PFSK-1 (cell line): ENCODE measurements around the gene KPTN.

Experiments
- FOXP2 ChIP-seq: optimal IDR thresholded peaks from 2 replicates; pipeline ENCODE3; 2011; ENCODE audit warnings: borderline replicate concordance, control low read depth, inconsistent platforms; ENCODE audit not compliant: insufficient read depth; ENCODE audit errors: extremely low read length, extremely low read depth
- POLR2AphosphoS5 ChIP-seq: IDR thresholded peaks from 2 replicates; pipeline ENCODE4 v1.6.1; 2012; ENCODE audit warnings: low read depth, mild to moderate bottlenecking, control low read depth, low read length, moderate library complexity
- SIN3A ChIP-seq: IDR thresholded peaks from 2 replicates; pipeline ENCODE4 v1.6.1; 2012; ENCODE audit warnings: mild to moderate bottlenecking, low read length, moderate library complexity, borderline replicate concordance; ENCODE audit not compliant: insufficient read depth
- TAF1 ChIP-seq: IDR thresholded peaks from 2 replicates; pipeline ENCODE4 v1.6.1; 2012; ENCODE audit warnings: low read length, control low read depth, borderline replicate concordance; ENCODE audit not compliant: insufficient read depth
- TF ChIP-seq, protein P1 (sequence below), 2 experiments: IDR thresholded peaks; 2 replicates each; pipeline versions ENCODE4 v1.6.1 to v1.8.0; 2011 to 2012; ENCODE audit warnings: low read depth in 2 of 2, low read length in 2 of 2, control low read depth in 1 of 2, inconsistent platforms in 1 of 2, mild to moderate bottlenecking in 1 of 2, moderate library complexity in 1 of 2; ENCODE audit not compliant: insufficient read depth in 1 of 2

KPTN gene

DNA sequence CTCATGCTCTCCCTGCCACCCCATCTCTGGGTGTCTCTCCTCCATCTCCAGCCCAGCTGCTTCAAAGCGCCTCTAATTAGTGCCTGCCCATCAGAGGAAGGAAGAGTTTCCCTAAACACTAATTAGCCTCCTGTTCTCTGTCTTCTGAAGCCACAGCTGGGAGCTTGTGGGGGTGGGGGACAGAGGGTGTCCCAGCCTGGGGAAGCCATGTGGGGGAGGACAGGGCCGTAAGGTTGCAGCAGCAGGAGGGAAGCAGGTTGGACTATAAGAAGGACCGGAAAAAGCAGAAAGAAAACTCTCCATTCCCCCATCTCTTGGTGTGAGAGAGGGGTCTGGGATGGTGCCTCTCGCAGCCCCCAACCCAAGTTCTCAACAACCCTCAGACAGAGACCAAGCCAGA lies 38.5 kb downstream of the KPTN start:
- no peak for TF ChIP-seq POLR2AphosphoS5

GRCh38 chr19:47444388-47444821 lies 39.6 kb downstream of the KPTN start:
- TF ChIP-seq POLR2AphosphoS5 (no peak), SIN3A (peak; percentile 80; the same call in 1 of the 2 replicates)
- TF ChIP-seq, protein P1, sequence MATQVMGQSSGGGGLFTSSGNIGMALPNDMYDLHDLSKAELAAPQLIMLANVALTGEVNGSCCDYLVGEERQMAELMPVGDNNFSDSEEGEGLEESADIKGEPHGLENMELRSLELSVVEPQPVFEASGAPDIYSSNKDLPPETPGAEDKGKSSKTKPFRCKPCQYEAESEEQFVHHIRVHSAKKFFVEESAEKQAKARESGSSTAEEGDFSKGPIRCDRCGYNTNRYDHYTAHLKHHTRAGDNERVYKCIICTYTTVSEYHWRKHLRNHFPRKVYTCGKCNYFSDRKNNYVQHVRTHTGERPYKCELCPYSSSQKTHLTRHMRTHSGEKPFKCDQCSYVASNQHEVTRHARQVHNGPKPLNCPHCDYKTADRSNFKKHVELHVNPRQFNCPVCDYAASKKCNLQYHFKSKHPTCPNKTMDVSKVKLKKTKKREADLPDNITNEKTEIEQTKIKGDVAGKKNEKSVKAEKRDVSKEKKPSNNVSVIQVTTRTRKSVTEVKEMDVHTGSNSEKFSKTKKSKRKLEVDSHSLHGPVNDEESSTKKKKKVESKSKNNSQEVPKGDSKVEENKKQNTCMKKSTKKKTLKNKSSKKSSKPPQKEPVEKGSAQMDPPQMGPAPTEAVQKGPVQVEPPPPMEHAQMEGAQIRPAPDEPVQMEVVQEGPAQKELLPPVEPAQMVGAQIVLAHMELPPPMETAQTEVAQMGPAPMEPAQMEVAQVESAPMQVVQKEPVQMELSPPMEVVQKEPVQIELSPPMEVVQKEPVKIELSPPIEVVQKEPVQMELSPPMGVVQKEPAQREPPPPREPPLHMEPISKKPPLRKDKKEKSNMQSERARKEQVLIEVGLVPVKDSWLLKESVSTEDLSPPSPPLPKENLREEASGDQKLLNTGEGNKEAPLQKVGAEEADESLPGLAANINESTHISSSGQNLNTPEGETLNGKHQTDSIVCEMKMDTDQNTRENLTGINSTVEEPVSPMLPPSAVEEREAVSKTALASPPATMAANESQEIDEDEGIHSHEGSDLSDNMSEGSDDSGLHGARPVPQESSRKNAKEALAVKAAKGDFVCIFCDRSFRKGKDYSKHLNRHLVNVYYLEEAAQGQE (IDR thresholded peaks at IDR 0.05; ENCODE audit: insufficient read depth in 1 of 2, low read depth in 2 of 2, low read length in 2 of 2) = peak; percentile 98

GRCh38 chr19:47443331-47443730 lies 40.7 kb downstream of the KPTN start:
- TF ChIP-seq, protein P1 (IDR thresholded peaks at IDR 0.05; ENCODE audit: insufficient read depth in 1 of 2, low read depth in 2 of 2, low read length in 2 of 2) = no peak
- no peak for TF ChIP-seq POLR2AphosphoS5
- no peak for TF ChIP-seq FOXP2
- no peak for TF ChIP-seq TAF1
- TF ChIP-seq SIN3A = no peak

- TF ChIP-seq, protein P1 (IDR thresholded peaks at IDR 0.05; ENCODE audit: insufficient read depth in 1 of 2, low read depth in 2 of 2, low read length in 2 of 2) = peak in 1 of 2 experiments; percentile 54; a peak in 2 of 4 replicates
- TF ChIP-seq FOXP2 = no peak
These were observed 45.2 kb downstream of the KPTN start for GRCh38 chr19:47438793-47439220.

GRCh38 chr19:47437500-47437899 lies 46.5 kb downstream of the KPTN start:
- TF ChIP-seq, protein P1 (IDR thresholded peaks at IDR 0.05; ENCODE audit: insufficient read depth in 1 of 2, low read depth in 2 of 2, low read length in 2 of 2) = peak; percentile 92 to 95
- TF ChIP-seq SIN3A (no peak), FOXP2 (no peak), TAF1 (no peak), POLR2AphosphoS5 (no peak)
